ENCODE data around the gene STARD6.
"Not testable (repeated sequence)": the region's sequence is repeated elsewhere in the genome, so short reads cannot be mapped to it uniquely, and the experiment has no call there.

Gene STARD6

GRCh38 chr18:54338230-54338629 lies 19.4 kb downstream of the STARD6 start:
- DNase-seq (ENCODE audit: low read depth) = no peak

- no peak for DNase-seq (ENCODE audit: low read depth)
These were observed 22.0 kb downstream of the STARD6 start for GRCh38 chr18:54335638-54336173.

GRCh38 chr18:54330768-54331548 lies 26.7 kb downstream of the STARD6 start:
- no peak for DNase-seq (ENCODE audit: low read depth)

DNA sequence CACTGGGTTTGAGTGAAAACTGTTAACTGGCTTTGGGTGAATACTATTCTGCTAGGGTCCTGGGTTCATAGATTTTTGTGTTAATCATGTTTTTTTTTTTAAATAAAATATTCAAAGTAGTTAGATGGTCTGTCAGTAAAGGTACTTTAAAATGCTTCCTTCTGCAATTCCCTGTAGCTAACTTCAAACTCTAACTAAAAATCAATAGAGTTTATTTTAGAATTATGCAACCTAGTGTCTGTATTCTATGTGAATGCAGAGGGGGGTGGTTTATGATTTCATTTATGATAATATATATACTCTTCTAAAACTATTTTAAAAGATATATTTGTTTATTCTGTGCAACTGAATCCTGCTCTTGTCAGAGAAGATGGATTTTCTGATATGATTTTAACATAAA lies 27.9 kb downstream of the STARD6 start:
- no peak for DNase-seq (ENCODE audit: low read depth)

GRCh38 chr18:54327818-54328217 lies 29.8 kb downstream of the STARD6 start:
- no peak for DNase-seq (ENCODE audit: low read depth)

- no peak for DNase-seq (ENCODE audit: low read depth)
These were observed 33.7 kb downstream of the STARD6 start for GRCh38 chr18:54323970-54324369.

- DNase-seq (ENCODE audit: low read depth) = no peak
These were observed 34.1 kb downstream of the STARD6 start for GRCh38 chr18:54323561-54323960.

DNA sequence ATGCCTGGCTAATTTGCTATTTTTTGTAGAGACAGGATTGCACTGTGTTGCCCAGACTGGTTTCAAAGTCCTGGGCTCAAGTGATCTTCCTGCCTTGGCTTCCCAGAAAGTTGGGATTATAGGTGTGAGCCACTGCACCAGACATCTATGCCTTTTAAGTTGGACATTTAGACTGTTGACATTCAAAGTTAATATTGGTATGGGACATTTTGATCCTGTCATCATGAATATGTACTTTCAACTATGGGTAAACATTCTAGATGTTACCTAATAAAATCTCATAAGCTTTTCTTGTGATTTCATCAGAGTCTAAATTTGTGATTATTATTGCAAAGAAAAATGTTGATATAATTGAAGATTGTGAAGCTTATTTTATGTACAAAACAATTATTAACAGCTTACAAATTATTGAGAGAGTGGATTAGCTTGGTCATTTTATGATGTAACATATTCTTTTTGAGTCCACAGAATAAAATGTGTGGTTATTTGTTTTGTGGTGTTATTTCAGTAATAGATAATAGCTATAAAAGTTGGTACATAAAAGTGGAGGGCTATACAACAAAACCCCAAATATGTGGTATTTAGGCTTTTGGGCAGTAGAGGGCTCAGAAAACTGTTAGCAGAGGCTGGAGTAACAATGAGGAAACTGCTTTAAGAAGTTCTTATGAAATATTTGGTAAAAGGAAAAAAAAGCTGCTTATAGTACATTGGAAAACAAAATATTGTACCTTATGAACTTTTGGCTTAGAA lies 41.4 kb downstream of the STARD6 start:
- no peak for DNase-seq (ENCODE audit: low read depth)

DNA sequence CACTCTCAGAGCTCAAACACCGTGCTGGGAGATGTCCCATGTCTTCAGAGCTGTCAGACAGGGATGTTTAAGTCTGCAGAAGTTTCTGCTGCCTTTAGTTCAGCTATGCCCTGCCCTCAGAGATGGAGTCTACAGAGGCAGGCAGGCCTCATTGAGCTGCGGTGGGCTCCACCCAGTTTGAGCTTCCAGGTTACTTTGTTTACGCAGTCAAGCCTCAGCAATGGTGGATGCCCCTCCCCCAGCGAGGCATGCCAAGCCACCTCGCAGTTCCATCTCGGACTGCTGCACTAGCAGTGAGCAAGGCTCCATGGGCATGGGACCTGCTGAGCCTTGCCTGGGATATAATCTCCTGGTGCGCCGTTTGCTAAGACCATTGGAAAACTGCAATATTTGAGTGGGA lies 48.1 kb downstream of the STARD6 start:
- not testable (repeated sequence) for DNase-seq (ENCODE audit: low read depth)

- DNase-seq (ENCODE audit: low read depth) = no peak
These were observed 54.2 kb downstream of the STARD6 start for GRCh38 chr18:54303408-54303807.

DNA sequence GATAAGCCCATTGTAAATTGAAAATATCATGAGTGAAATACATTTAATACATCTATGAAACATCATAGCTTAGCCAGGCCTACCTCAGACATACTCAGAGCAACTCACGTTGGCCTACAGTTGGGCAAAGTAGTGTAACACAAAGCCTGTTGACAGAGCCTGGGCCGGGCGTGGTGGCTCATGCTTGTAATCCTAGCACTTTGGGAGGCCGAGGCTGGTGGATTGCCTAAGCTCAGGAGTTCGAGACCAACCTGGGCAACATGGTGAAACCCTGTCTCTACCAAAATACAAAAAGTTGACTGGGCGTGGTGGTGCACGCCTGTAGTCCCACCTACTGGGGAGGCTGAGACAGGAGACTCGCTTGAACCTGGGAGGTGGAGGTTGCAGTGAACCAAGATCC lies 58.7 kb downstream of the STARD6 start:
- not testable (repeated sequence) for DNase-seq (ENCODE audit: low read depth)

GRCh38 chr18:54296062-54296461 lies 61.6 kb downstream of the STARD6 start:
- no peak for DNase-seq (ENCODE audit: low read depth)

DNA sequence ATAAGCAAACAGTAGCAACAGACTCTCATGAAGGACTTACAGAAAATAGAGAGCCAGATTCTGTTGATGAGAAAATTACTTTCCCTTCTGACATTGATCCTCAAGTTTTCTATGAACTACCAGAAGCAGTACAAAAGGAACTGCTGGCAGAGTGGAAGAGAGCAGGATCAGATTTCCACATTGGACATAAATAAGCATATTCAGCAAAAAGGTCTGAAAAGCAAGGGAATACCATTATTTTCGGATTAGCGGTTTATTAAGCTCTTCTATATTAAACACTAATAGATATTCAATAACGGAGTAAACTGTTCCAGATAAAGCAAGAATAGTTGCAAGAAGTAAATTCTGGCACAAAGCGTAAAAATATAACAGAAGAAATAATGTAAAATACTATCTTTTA lies 63.4 kb downstream of the STARD6 start:
- DNase-seq (ENCODE audit: low read depth) = no peak

- DNase-seq (ENCODE audit: low read depth) = no peak
These were observed 72.5 kb downstream of the STARD6 start for GRCh38 chr18:54284981-54285785.

DNA sequence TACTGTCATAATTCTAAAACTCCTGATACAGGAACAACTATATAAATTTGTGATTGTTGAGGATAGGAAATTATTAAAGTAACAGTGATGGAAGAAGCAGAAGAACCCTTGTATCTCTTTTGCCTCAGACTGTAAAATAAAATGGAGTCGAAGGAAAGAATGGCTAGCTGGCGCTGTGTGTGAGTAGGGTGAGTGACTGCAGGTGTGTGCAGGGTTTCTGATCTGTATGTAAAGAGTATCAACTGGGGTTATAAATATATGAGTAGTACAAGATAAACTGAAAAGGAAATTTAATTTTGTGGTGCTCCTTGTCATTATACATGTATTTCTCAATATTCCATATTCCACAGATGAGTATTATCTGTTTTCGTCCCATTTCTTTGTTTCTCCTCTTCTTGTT lies 73.1 kb downstream of the STARD6 start:
- no peak for DNase-seq (ENCODE audit: low read depth)

GRCh38 chr18:54280220-54280569 lies 77.5 kb downstream of the STARD6 start:
- no peak for DNase-seq (ENCODE audit: low read depth)

DNA sequence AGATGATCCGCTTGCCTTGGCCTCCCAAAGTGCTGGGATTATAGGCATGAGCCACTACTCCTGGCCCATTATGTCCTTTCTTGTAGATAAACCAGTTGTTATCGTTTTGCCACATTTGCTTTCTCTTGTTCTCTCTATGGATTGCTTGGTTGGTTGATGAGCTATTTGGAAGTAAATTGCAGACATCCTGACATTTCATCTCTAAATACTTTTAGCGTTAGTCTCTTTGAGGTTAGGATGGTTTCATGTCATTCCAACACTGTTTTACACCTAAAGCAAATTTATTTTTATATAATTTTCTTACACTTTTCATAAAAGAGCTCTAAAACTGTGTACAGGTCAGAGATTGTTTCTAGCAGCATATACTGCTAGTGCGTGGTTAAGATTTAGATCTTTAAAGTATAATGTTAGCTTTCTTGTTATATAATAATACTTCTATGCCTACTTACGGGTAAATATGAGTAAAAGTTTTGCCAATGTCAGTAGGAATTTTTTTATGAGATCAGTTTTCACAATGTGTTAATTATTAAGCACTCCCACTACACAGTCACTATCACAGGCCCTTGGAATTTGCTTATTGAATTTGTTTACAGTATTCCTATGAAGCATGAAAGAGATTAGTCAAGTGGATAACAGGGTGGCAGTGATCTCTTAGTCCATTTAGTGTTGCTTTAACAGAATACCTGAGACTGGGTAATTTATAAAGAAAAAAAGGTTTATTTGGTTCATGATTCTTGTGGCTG lies 78.0 kb downstream of the STARD6 start:
- no peak for DNase-seq (ENCODE audit: low read depth)

- DNase-seq (ENCODE audit: low read depth) = no peak
These were observed 79.0 kb downstream of the STARD6 start for GRCh38 chr18:54278615-54279014.

DNA sequence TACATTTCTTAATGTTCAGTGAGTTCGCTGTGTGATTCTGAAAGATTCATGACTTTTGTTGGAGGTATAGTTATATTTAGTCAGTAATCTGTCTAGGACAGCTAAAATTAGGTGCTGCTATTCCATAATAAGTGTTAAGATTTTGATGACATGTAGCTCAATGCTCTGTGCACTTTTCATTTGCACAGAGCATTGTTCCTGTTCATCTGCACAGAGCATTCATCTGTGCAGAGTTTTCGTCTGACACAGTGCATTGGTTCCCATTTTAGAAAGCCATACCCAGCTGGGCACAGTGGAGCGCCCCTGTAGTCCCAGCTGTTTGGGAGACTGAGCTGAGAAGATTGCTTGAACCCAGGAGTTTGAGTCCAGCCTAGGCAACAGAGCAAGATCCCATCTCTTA lies 79.8 kb downstream of the STARD6 start:
- no peak for DNase-seq (ENCODE audit: low read depth)

All from stimulated activated CD8-positive, alpha-beta memory T cell treated with anti-CD3 and anti-CD28 coated beads, Interleukin-15, amount 100 ng/mL, for 1 hour (primary cell).